ENCODE results near the gene RPN2. TPM values are rescaled to one million over a fixed set of nuclear protein-coding genes. Genes with fewer than 3 reads are reported as not detected.

The RPN2 gene
- total and polyA plus RNA-seq, 10 of the 15 experiments (the other 5 are each of a cell fraction or from before 2014, with no cell fraction given) = 148 to 365 (median 228) TPM

DNA sequence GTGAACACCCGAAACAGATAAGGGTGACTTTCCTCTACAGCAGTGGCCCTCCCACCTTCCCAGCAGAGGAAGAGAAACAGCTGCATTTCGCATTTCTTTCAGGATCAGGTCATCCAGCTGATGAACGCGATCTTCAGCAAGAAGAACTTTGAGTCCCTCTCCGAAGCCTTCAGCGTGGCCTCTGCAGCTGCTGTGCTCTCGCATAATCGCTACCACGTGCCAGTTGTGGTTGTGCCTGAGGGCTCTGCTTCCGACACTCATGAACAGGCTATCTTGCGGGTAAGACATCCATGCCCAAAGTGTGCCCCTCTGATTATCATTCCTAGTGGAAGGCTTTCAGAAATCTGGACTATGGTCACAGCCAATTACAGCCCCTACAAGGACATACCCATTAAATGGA lies 28.0 kb downstream of the RPN2 start (continued):
- TF ChIP-seq, protein P1, sequence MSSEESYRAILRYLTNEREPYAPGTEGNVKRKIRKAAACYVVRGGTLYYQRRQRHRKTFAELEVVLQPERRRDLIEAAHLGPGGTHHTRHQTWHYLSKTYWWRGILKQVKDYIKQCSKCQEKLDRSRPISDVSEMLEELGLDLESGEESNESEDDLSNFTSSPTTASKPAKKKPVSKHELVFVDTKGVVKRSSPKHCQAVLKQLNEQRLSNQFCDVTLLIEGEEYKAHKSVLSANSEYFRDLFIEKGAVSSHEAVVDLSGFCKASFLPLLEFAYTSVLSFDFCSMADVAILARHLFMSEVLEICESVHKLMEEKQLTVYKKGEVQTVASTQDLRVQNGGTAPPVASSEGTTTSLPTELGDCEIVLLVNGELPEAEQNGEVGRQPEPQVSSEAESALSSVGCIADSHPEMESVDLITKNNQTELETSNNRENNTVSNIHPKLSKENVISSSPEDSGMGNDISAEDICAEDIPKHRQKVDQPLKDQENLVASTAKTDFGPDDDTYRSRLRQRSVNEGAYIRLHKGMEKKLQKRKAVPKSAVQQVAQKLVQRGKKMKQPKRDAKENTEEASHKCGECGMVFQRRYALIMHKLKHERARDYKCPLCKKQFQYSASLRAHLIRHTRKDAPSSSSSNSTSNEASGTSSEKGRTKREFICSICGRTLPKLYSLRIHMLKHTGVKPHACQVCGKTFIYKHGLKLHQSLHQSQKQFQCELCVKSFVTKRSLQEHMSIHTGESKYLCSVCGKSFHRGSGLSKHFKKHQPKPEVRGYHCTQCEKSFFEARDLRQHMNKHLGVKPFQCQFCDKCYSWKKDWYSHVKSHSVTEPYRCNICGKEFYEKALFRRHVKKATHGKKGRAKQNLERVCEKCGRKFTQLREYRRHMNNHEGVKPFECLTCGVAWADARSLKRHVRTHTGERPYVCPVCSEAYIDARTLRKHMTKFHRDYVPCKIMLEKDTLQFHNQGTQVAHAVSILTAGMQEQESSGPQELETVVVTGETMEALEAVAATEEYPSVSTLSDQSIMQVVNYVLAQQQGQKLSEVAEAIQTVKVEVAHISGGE (CRISPR knock-in tag; IDR thresholded peaks at IDR 0.05) = no peak
- TF ChIP-seq SMC3 (IDR thresholded peaks at IDR 0.05; ENCODE audit: borderline replicate concordance, low read length) (no peak), SMAD1 (IDR thresholded peaks at IDR 0.05; ENCODE audit: low read depth, partially characterized antibody) (no peak), HDGF (IDR thresholded peaks at IDR 0.05) (no peak), CHD2 (IDR thresholded peaks at IDR 0.05; ENCODE audit: borderline replicate concordance, low read depth, low read length) (no peak)

DNA sequence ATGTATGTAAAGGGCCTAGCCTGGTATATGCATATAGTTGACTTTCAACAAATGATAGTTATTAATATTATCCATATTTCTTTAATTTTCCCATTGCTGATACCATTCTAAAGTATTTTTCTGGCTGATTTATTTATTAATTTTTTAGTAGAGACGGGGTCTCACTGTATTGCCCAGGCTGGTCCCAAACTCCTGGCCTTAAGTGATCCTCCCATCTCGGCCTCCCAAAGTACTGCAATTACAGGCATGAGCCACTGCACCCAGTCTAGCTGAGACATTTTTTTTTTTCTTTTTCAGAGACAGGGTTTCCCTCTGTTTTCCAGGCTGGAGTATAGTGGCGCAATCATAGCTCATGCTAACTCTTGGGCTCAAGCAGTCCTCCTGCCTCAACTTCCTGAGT lies 30.1 kb downstream of the RPN2 start:
- Histone ChIP-seq H3K27me3 (replicated peaks in 1 of 2; ENCODE audit: control insufficient read depth in 2 of 2, insufficient read depth in 2 of 2, low read length in 1 of 2) (no peaks in the 10 kb centered on the region), H4K20me1 (ENCODE audit: control insufficient read depth, insufficient read depth) (no peaks in the 10 kb centered on the region), H3K9me3 (replicated peaks; ENCODE audit: control insufficient read depth, insufficient read depth, low read length) (no peaks in the 10 kb centered on the region), H3K4me2 (ENCODE audit: control insufficient read depth, insufficient read depth) (no peak overlapping the region), H3K79me2 (ENCODE audit: control insufficient read depth, insufficient read depth, low read length) (no peaks in the 10 kb centered on the region), H3K9ac (ENCODE audit: control insufficient read depth, insufficient read depth, low read length) (no peak overlapping the region), H3K4me1 (ENCODE audit: control insufficient read depth, insufficient read depth, low read length) (no peaks in the 10 kb centered on the region), H3K4me3 (no peak overlapping the region), H2AFZ (ENCODE audit: control insufficient read depth, low read depth, low read length) (no peak overlapping the region), H3K27ac (ENCODE audit: control insufficient read depth, insufficient read depth) (no peak overlapping the region), H3K36me3 (ENCODE audit: control insufficient read depth in 2 of 2, insufficient read depth in 2 of 2, low read length in 1 of 2) (peaks cover 22 to 48% of the 10 kb centered on the region in 2 experiments)
- ChIA-PET CTCF (no interaction called here), RAD21 (ENCODE audit: unreplicated experiment) (no interaction called here), POLR2A (interaction anchor here (0.7 kb wide), 1 partner anchor 30 kb away, joined by 3 read pairs; the partner anchor contains the start of gene RPN2), SMC1A (ENCODE audit: uncharacterized antibody, unreplicated experiment) (interaction anchor here (1.2 kb wide), 1 partner anchor 322 kb away, joined by 4 read pairs; no protein-coding TSS in a partner anchor)
- DNase-seq (ENCODE audit: low read depth, low spot score) = no peak
- intact Hi-C loops (cut with micrococcal nuclease; ENCODE audit: unreplicated experiment) (no loop called here), in situ Hi-C loops (cut with MboI) (no loop called here)
- FAIRE-seq = no peak
- no peak for ATAC-seq
- WGBS (ENCODE audit: insufficient coverage, insufficient replicate concordance, low lambda C conversion rate, missing lambda C conversion rate) = 100% methylated on average over 3 of the region's 3 CpGs
- no TSS peak for BruUV-seq (replicated peaks)
- TF ChIP-seq IKZF2 (IDR thresholded peaks at IDR 0.05) (no peak), PAX8 (IDR thresholded peaks at IDR 0.05) (no peak), SREBF1 (IDR thresholded peaks at IDR 0.05; ENCODE audit: low read length) (no peak), CBFB (IDR thresholded peaks at IDR 0.05; ENCODE audit: low read depth) (no peak), HDAC6 (IDR thresholded peaks at IDR 0.05; ENCODE audit: unreplicated experiment) (no peak), RELA (IDR thresholded peaks at IDR 0.05; ENCODE audit: borderline replicate concordance, partially characterized antibody) (no peak)
- TF ChIP-seq, protein P2, sequence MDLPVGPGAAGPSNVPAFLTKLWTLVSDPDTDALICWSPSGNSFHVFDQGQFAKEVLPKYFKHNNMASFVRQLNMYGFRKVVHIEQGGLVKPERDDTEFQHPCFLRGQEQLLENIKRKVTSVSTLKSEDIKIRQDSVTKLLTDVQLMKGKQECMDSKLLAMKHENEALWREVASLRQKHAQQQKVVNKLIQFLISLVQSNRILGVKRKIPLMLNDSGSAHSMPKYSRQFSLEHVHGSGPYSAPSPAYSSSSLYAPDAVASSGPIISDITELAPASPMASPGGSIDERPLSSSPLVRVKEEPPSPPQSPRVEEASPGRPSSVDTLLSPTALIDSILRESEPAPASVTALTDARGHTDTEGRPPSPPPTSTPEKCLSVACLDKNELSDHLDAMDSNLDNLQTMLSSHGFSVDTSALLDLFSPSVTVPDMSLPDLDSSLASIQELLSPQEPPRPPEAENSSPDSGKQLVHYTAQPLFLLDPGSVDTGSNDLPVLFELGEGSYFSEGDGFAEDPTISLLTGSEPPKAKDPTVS (IDR thresholded peaks at IDR 0.05; ENCODE audit: low read depth, low read length) = no peak
- TF ChIP-seq, protein P3, sequence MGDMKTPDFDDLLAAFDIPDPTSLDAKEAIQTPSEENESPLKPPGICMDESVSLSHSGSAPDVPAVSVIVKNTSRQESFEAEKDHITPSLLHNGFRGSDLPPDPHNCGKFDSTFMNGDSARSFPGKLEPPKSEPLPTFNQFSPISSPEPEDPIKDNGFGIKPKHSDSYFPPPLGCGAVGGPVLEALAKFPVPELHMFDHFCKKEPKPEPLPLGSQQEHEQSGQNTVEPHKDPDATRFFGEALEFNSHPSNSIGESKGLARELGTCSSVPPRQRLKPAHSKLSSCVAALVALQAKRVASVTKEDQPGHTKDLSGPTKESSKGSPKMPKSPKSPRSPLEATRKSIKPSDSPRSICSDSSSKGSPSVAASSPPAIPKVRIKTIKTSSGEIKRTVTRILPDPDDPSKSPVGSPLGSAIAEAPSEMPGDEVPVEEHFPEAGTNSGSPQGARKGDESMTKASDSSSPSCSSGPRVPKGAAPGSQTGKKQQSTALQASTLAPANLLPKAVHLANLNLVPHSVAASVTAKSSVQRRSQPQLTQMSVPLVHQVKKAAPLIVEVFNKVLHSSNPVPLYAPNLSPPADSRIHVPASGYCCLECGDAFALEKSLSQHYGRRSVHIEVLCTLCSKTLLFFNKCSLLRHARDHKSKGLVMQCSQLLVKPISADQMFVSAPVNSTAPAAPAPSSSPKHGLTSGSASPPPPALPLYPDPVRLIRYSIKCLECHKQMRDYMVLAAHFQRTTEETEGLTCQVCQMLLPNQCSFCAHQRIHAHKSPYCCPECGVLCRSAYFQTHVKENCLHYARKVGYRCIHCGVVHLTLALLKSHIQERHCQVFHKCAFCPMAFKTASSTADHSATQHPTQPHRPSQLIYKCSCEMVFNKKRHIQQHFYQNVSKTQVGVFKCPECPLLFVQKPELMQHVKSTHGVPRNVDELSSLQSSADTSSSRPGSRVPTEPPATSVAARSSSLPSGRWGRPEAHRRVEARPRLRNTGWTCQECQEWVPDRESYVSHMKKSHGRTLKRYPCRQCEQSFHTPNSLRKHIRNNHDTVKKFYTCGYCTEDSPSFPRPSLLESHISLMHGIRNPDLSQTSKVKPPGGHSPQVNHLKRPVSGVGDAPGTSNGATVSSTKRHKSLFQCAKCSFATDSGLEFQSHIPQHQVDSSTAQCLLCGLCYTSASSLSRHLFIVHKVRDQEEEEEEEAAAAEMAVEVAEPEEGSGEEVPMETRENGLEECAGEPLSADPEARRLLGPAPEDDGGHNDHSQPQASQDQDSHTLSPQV (IDR thresholded peaks at IDR 0.05) = no peak
- TF ChIP-seq, protein P4, sequence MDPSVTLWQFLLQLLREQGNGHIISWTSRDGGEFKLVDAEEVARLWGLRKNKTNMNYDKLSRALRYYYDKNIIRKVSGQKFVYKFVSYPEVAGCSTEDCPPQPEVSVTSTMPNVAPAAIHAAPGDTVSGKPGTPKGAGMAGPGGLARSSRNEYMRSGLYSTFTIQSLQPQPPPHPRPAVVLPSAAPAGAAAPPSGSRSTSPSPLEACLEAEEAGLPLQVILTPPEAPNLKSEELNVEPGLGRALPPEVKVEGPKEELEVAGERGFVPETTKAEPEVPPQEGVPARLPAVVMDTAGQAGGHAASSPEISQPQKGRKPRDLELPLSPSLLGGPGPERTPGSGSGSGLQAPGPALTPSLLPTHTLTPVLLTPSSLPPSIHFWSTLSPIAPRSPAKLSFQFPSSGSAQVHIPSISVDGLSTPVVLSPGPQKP (IDR thresholded peaks at IDR 0.05; ENCODE audit: low read depth, low read length) = no peak
